ENCODE data around the gene RIMOC1. TPM values are rescaled to one million over a fixed set of nuclear protein-coding genes. Genes with fewer than 3 reads are reported as not detected.

Gene RIMOC1
- total RNA-seq, 1 donor from 2014 or later = 27.3 TPM

DNA sequence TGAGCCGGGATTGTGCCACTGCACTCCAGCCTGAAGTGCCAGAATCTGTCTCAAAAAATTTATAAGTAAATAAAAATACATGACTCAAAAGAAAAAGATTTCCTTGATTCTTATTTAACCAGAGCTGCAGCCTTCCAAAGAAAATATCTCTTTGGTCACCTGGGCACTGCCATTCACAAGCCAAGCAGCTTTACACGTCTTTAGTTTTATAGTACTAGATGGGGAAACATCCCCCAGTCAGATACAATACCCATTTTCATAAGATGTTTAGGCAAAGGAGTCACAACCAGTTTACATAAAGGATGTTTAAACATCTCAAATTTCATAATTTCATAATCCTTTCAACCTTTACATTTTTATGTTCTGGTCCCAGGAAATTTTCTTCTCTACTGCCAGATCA lies 20.2 kb upstream of the RIMOC1 start:
- FAIRE-seq (no peak), DNase-seq (ENCODE audit: low spot score in 2 of 2) (no peak)

DNA sequence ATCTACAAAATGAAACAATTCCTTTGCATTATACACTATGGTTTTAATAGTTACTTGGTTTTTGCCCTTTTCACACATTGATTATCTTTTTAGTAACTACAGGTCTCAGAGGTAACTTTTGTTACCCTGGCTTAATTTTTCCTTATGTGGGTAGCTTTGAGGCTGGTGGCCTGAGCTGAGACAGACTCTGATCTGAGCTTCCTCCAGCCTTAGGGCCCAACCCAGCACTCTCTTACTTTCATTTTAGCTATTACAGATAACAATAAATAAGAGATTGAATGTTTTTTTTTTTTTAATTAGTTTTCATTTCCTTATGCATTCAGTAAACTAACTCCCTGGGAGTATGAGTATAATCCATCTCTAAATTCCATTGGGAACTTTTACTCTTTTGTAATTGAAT lies 18.9 kb upstream of the RIMOC1 start:
- FAIRE-seq = no peak
- DNase-seq (ENCODE audit: low spot score in 2 of 2) = no peak

DNA sequence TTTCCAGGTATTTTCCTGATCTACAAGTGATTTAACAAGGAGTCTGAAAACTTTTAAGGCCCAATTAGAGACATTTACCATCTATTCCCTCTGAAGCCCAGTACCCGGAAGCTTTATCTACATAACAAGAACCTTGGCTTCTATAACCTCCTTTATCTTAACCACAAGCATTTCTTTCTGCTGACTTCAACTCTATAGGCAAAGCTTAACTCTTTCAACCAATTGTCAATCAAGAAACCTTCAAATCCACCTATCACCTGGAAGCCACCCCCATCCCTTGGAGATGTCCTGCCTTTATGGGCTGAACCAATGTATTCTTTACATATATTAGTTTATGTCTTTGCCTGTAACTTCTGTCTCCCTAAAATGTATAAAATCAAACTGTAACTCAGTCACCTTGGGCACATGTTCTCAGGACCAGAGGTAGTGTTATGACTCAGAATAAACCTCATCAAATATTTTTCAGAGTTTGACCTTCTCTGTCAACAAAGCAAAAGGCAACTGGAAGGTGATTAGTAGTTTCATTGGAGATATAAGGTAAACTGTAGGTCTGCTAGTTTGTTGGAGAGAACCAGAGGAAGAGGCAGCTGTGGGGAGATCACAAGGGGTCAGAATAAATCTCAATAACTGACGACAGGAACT lies 13.0 kb upstream of the RIMOC1 start:
- DNase-seq (ENCODE audit: low spot score in 2 of 2) = no peak
- FAIRE-seq = no peak

- DNase-seq (ENCODE audit: low spot score in 2 of 2) = no peak
- FAIRE-seq = no peak
These were observed 12.1 kb upstream of the RIMOC1 start for GRCh38 chr5:41892031-41892430.

DNA sequence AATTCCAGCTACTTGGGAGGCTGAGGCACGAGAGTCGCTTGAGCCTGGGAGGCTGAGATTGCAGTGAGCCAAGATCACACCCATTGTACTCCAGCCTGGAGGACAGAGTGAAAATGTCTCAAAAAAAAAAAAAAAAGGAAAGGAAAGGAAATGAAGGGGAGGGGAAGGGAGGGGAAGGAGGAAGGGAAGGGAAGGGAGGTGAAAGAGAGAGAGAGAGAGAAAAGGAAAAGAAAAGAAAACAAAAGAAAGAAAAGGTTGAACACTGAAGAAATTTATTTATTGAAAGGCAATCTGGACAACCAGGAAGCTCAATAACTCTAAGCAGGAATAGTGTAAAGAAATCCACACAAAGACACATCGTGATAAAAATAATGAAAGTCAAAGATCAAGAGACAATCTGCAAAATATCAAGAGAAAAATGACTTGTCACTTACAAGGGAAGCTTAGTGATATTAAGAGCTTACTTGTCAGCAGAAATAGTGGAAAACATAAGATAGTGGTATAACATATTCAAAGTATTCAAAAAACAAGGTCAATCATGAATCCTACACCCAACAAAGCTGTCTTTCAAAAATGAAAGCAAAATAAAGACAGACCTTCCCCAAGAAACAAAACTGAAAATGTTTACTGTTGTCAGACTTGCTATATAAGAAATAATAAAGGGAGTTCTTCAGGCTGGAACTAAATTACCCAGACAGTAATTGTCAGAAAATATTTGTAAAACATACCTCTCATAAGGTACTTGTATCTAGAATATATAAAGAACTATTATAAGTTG lies 10.9 kb upstream of the RIMOC1 start:
- DNase-seq (ENCODE audit: low spot score in 2 of 2) (no peak), FAIRE-seq (no peak)

DNA sequence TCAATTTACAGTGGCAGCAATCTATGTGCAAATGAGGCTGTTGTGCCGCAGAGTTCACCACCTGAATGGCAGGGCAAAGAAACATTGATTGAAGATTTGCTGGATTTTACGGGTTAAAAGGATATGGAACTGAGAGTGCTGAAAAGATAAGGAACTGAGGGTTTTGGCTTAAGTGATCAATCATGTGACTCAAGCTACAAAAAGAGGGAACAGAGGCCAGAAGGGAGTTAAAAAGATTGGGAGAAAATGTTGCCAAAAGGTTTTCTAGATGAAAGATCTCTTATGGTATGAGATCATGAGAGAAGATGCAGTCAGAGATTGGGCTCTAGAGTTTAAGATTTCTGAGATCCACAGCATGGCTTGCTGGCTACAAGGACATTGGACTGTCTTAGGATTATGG lies 7.9 kb upstream of the RIMOC1 start:
- DNase-seq (ENCODE audit: low spot score in 2 of 2) (no peak), FAIRE-seq (no peak)

DNA sequence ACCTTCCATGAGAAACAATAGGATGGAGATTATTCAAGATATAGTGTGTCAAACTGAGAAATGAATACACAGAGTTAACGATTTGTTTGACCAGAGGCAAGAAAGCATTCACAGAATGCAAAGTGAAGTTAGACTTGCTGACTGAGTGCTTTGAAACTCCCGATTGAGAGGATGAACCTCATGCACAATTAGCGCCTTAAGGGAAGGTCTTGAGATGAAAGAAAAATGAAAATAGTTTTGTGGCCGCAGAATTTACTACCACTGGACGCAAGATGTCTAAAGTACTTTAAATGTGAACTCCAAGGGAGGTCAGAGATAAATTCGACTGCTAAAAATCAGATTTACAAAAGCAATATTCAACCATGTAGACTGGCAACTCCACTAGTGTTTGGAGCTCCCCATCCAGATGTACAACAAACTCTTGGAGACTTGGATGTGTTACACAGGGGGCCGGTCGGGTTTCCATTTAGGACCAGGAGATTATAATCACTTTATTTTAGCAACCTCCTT lies 707 bp upstream of the RIMOC1 start:
- no peak for FAIRE-seq
- DNase-seq (ENCODE audit: low spot score in 2 of 2) = no peak

DNA sequence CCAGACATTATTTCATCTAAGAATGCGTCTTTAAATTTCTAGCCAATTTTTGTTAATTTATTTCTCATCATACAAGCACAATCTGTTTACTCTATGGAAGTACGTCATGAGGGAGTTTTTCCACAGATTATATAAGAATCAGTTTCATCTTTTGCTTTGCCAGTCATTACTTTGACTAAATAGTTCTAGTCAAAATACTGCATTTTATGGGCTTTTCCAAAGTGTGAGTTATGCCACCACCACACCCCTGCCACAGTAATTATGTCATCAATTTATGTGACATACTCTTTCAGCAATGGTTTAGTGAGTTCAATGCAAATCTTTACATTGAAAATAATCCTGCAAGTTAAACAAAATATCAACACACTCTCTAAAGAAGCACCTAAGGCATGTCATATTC lies 2.0 kb downstream of the RIMOC1 start:
- DNase-seq (ENCODE audit: low spot score in 2 of 2) = no peak
- FAIRE-seq = no peak

GRCh38 chr5:41908374-41909079 lies 4.4 kb downstream of the RIMOC1 start:
- DNase-seq (ENCODE audit: low spot score in 2 of 2) (no peak), FAIRE-seq (no peak)

- FAIRE-seq = no peak
These were observed 14.0 kb downstream of the RIMOC1 start for GRCh38 chr5:41918105-41918504.

DNA sequence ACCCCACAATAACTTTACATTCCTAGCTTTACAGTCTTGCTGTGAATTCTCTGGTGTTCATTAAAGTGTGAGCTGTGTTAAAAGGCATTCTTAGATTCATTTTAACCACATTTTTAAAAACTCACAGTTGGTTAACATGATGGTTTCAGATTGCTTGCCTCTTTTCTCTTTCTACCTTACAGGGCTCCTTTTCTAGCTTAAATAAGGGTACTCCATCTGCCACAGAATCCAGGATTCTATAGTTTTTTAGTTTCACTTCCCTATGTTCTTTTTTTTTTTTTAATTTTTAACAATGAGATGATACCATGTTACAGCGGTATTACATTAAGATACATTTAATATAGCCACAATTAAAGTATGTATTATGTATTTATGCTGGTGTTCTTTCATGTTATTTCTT lies 17.0 kb downstream of the RIMOC1 start:
- FAIRE-seq = no peak
- no peak for DNase-seq (ENCODE audit: low spot score in 2 of 2)

More at GRCh38 chr5:41918105-41918504, 14.0 kb downstream of the RIMOC1 start:
- no peak for DNase-seq (ENCODE audit: low spot score in 2 of 2)

GRCh38 chr5:41921874-41922273 lies 17.7 kb downstream of the RIMOC1 start:
- FAIRE-seq (no peak), DNase-seq (ENCODE audit: low spot score in 2 of 2) (no peak)

DNA sequence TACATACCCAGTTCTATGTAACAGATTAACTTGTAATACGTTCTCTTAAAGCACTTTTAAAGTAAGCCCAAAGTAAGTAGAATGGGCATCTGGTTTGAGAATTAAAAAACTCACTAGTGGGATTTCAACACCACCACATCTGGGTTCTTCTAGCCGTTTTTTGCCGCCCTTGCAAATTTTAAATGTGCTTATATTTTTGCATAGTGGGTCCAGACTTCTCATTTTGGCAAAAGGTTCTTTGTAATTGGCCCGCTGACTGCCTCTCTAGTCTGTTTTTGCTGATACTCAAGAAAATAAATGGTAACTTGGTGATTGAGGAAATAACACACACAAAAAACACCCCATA lies 20.4 kb downstream of the RIMOC1 start:
- no peak for DNase-seq (ENCODE audit: low spot score in 2 of 2)

DNA sequence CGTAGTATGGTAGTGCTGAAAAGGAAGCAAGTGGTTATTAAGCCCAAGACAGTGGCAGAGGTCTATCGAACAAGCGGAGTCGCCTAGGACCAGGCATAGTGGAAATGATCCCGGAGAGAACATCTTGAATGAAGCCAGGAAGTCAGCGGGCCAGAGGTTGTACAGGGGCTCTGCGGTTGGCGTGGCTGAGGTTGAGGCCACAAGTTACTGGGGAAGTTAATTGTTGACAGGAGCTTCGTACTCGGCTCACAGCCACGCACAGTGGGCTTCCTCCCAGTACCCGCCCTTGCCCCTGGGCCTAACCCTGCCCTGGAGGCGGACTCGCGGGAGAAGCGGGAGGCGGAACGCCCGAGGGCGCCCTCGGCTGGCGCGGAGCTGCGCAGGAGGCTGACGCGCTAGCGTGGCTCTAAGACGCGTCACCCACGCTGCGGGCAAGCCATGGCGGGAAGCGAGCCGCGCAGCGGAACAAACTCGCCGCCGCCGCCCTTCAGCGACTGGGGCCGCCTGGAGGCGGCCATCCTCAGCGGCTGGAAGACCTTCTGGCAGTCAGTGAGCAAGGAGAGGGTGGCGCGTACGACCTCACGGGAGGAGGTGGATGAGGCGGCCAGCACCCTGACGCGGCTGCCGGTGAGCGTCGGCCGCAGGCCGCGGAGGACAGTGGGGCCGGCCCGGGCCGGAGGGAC lies 20.9 kb downstream of the RIMOC1 start, which contains the start of gene FBXO4:
Gene FBXO4 (plus strand): TSS at position 410 of the 683 bp plus-strand sequence. CDS start 29 bp downstream, at position 439.
- FAIRE-seq (no peak), DNase-seq (ENCODE audit: low spot score in 2 of 2) (peak; percentile 59 to 69)

More for the DNA sequence above, 20.4 kb downstream of the RIMOC1 start:
- FAIRE-seq = no peak

- DNase-seq (ENCODE audit: low spot score in 2 of 2) = peak; percentile 10 to 18
These were observed 21.4 kb downstream of the RIMOC1 start for GRCh38 chr5:41925555-41925951.

DNA sequence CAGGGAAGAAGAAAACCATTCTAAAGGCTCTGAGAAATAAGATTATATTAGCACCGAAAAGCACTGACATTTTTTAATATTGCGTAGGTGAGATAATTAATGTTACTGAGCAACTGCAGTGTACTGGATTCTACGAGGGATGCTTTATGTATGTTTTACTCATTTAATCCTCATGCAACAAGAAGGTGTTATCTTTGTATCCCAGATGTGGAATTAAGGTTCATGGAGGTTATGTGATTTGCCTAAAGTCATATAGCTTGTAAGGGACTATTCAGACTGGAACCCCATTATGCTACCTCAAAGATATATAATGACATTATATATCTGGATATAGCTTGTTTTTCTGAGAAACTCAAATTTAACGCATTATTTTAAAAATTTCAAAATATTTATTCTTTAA lies 23.5 kb downstream of the RIMOC1 start:
- DNase-seq (ENCODE audit: low spot score in 2 of 2) (no peak), FAIRE-seq (no peak)

More at GRCh38 chr5:41925555-41925951, 21.4 kb downstream of the RIMOC1 start:
- no peak for FAIRE-seq

GRCh38 chr5:41929035-41929434 lies 24.9 kb downstream of the RIMOC1 start:
- no peak for FAIRE-seq
- no peak for DNase-seq (ENCODE audit: low spot score in 2 of 2)

DNA sequence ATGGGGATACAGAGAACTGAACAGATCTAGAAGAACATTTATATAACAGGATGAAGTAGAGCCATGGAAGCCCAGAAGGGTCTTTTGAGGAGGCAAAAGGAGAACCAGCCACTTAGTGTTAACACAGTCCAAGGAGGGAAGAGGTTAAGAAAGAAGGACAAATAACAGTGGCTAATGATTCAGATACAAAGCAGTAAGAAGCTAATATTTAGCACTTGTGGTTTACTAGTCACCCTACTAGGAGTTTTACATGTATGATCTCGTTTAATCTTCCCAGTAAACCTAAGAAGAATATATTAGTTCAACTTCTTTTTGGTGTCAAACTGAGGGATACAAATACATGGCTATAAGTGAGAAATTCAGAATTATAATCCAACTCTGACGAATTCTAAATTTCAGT lies 28.6 kb downstream of the RIMOC1 start:
- FAIRE-seq = no peak
- no peak for DNase-seq (ENCODE audit: low spot score in 2 of 2)

DNA sequence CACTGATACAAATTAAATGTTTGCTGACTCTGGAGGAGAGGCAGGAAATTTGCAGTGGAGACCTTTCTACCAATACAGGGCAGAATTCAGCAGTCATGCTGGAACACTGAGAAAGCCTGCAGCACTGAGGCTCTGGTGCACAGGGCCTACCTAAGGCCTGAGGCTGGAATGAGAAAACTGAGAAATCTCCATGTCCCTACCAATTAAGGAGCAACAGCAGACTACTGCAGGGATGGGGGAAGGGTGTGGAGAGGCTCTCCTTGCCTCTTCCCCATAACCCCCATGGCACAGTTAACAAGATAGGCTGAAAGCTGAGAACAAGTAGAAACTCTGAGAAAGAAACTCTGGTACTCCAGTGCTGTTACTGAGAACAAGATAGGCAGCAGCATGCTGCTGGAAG lies 31.4 kb downstream of the RIMOC1 start:
- FAIRE-seq = no peak

DNA sequence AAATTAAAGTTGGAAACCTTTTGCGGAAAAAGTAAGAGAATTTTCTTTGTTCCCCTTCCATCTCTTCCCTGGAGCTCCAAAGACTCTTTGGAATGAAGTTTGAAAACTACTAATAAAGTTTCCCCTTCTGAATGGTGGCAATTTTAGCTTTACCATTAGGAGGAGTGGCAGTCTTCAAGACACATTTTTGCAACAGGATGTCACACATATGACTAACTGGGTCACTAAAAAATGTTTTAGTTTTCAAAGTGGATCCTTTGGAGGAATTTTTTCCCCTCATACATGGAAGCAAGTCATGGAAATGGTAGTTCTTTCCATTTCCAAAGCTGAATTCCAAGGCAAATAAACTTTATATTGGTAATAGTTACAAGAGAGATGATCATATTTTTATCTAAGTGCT lies 36.5 kb downstream of the RIMOC1 start:
- no peak for DNase-seq (ENCODE audit: low spot score in 2 of 2)
- no peak for FAIRE-seq

More for the DNA sequence above, 31.4 kb downstream of the RIMOC1 start:
- no peak for DNase-seq (ENCODE audit: low spot score in 2 of 2)

Data from frontal cortex (tissue), 4 donors.